Anterior cingulate cortex (tissue), 58 donors: ENCODE data around the gene TRMT11.
A peak's percentile ranks its signal among the peaks of the same experiment; 100 is the strongest.
"Not testable (repeated sequence)": the region's sequence is repeated elsewhere in the genome, so short reads cannot be mapped to it uniquely, and the experiment has no call there.

Experiments used
- DNase-seq, 58 donors: peaks; one replicate each; lab custom pipeline; 2025; lab: John Stamatoyannopoulos, UW

The TRMT11 gene

DNA sequence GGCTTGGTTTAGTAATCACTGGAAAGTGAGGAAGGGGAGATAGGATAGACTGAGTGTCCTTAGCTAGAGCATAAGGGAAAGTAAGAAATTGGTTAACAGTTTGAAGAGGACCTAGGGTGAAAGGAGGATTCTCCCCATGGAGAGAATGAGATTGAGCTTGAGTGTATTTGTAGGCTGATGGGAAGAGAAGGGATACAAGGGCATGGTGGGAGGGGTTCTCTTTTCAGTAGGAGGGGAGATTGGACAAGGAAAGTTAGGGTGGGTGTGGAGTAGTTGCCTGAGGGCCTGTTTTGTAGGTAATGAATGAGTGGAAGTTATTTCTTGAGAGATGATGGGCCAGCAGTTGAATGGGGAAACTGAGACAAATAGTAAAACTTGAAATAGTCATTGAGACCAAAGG lies 1.9 kb downstream of the TRMT11 start:
- DNase-seq = no peak

DNA sequence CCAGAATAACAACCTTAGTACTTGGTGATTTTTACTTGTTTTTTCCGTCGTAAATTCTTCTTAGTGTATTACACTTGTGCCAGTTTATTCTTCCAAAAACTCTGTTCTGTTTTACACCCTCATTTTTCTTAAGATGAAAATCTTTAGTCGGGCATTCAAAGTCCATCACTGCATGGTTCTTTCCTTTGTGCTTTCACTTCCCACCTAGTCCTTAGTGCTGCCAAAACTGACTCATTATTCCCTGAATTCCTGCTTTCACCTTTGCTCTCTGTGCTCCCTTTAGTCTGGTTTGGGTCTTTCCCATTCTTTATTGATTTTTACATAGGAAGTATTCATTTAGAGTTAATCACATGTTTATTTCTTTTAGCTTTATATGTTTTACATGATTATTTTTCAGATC lies 3.3 kb downstream of the TRMT11 start:
- DNase-seq = no peak

DNA sequence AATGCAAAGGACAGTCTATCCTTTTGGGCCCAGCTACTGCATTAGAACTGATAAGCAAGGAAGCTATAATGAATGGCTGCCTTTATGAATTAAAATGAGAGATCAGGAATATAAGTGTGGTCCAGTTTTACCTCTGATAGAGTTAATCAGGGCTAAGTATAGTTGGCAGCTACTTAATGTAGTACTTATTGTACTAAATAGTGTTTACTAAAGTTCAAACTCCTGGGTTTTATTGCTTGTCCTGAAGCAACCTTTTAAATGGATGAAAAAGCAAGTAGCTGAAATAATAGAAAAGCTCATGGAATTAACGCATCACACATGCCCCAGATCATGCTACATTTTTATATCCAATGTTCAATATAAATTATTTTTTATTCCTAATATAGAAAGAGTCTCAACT lies 5.3 kb downstream of the TRMT11 start:
- no peak for DNase-seq

DNA sequence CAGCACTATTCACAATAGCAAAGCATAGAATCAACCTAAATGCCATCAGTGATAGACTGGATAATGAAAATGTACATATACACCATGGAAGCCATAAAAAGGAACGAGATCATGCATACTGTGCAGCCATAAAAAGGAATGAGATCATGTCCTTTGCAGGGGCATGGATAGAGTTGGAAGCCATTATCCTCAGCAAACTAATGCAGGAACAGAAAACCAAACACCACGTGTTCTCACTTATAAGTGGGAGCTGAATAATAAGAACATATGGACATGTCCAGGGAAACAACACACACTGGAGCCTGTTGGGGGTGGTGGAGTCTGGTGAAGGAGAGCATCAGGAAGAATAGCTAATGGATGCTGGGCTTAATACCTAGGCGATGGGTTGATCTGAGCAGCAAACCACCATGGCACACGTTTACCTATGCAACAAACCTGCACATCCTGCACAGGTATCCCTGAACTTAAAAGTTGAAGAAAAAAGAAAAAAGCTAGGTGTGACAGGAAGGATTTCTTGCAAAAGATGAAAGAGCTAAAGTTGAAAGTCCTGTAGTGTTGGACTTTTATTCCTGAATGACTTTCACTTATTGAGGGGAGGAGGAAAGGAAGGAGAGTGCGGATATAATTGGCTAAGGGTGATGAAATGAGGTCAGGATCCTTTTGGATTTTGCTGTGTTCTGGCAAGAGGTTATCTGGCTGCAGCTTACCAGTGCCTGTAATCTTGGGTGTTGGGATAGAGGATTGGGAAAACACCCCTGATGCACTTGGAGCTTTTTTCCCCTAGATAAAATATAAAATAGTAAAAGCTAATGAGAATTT lies 8.5 kb downstream of the TRMT11 start:
- peak in 1 of 58 donors; percentile 6 for DNase-seq

DNA sequence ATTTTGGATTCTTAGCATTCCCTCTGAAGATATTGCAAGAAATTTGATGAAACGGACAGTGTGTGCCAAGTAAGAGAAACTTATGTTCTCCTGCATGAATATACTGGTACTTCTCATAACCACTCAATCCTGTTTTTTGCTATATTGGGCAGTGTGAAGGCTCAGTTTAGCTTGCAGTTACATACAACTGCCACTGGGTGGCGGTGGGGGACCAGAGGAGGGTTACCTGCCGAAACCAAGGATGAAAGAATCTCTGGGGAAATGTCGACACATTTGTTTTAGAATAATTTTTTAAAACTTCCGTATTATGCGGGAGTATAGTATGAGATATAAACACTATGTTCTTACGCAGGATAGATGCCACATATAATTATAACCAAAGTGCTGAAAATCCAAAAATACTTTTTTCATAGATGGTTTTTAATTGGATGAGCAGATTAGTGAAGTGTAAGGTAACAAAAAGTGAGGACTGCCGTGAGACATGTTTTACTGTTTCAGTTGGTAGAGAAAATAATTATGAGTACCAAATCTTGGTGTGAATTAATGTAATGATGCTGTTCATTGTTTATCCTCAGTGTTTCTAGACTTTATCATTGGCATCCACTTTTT lies 9.7 kb downstream of the TRMT11 start:
- peak in 48 of 58 donors; percentile 1 to 67 (median 32) for DNase-seq

DNA sequence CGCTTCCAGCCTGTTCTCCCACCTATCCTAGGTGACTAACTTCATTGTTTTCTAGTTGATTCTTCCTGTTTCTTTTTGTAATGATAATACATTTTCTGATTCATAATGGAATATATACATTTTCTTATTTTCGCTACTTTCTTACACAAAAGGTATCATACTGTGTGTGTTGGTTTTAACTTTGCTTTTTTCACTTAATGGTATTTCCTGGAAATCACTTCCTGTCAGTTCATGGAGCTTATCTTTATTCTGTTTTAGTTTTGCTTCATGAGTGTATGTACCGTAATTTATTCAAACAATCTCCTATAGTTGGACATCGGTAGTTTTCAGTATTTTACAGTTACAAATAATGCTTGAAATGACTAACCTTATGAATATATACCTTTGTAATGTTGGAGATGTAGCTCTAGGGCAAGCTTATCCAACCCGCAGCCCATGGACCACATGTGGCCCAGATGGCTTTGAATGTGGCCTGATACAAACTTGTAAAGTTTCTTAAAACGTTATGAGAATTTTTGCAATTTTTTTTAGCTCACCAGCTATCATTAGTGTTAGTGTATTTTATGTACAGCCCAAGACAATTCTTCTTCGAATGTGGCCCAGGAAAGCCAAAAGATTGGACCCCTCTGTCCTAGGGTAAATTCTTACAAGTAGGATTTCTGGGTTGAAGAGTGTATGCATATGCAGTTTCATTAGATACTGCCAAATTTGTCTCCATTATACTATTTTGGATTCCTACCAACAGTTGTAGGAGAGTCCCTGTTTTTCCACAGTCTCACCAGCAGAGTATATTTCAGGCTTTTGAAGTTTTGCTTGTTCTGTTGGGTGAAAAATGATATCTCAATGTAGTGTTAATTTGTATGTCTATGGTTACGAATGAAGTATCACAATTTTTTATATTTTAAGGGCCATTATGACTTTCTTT lies 16.7 kb downstream of the TRMT11 start:
- no peak for DNase-seq

DNA sequence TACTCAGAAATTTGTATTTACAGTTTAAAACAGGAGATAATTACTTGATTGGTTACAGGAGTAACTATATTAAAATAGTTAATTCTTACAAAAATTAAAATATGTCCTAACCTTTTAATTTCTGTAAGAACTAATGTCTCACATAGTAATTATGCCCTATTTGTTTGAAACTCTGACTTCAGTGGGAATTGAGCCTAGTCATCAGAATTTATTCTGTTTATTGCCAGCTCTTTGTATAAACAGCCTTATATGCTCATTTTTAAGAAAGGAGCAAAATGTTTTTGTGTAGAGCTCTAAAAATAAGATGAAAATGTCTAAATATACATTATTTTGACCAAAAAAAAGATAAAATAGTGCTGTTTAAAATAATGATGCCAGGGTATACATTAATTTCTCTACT lies 21.5 kb downstream of the TRMT11 start:
- DNase-seq = no peak

DNA sequence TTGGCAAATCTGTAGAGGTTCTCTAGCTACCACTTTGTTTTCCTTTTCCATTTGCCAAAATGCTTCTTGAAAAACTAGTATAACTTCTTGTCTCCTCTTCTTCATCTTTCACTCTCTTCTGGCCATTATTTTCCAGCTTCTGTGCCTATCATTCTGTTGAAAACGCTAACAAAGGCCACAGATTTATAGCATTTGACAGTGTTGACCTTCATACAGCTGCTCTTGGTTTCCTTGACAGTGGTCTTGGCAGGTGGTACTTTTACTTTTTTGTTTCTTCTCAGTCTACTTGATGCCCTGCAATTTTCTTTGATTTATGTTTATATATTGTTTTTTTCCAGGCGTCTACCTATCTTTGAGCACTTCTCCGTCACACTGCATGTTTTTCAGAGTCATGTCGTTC lies 23.7 kb downstream of the TRMT11 start:
- no peak for DNase-seq

DNA sequence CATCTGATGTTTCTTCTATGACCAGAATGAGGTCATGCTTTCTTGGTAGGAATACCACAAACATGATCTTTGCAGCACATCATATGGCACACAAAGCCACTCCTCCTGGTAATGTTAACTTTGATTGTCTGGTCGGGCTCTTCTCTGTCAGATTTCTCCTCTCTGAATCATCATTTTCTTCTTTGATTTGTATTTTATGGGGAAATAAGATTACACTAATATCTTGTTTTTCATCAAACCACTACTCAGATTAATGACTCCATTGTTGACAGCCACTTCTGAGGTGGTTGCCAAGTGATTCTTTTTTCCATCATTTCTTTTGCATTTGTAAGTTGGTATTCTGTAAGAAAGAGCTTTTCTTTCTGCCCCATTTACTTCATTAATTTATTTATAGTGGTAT lies 29.5 kb downstream of the TRMT11 start:
- DNase-seq = no peak

DNA sequence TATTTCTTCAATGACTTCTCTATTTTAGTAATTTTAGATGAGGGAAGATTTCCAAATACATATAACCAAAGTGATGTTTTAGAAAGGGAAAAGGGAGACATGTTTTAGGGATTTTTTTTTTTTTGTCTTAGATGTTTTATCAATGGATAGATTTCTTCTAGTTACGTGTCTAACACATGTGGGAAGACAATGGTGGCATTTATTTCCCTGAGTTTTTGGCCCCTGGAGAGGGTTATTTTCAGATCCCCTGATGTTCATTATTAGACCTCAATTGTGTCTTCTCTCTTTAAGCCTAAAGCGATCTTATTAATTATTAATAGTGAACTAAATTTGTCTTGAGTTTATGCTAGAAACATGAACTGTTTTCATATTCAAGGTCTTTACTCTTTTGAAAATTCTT lies 30.3 kb downstream of the TRMT11 start:
- no peak for DNase-seq

DNA sequence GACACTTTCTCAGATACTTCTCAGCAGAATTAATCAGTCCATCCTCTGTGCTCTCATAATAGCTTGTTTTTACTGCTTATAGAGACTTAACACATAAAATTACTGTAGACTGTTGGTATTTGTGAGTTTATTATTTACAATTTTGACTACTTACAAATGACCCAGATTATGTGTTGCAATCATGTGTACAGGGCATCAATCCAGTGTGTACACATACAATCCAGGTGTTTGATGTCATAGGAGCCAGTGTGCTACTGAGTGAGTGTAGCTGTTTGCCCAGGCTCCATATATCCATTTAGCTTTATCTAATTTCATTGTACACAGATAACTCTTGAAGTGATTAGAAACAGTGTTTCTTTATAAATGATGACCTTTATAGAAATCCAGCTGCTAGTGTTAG lies 31.3 kb downstream of the TRMT11 start:
- no peak for DNase-seq

DNA sequence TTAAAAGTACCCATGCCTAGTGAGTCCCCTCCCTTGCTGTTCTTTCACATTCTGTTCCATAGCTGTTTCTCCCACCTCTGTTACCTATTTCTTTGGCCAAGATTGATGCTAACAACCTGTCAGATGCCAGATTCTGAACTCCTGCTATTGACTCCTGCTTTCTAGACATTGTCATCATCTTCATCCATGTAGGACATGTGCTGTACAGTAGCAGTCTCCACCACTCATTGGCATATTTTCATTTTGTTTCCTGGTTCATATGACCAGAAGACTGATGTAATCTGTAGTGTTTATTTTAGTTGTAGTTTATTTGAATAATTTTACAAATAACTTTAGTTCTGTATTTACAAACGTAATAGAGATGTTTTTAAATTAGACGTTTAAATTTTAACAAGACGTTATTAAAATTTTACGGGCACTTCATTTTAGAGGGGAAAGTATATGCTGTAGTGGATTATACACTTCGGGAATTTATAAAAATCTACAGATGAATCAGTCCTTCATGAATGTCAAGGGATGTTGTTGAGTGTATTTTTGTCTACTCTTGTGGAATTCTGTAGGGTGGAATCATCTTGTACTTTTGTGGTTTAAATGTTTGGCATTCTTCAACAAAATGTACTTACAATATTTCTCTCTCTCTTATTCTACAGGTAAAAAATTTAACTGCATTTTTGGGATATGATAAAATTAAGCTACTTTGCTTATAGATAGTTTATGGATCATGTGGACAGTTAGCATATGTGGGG lies 34.1 kb downstream of the TRMT11 start:
- DNase-seq = no peak

DNA sequence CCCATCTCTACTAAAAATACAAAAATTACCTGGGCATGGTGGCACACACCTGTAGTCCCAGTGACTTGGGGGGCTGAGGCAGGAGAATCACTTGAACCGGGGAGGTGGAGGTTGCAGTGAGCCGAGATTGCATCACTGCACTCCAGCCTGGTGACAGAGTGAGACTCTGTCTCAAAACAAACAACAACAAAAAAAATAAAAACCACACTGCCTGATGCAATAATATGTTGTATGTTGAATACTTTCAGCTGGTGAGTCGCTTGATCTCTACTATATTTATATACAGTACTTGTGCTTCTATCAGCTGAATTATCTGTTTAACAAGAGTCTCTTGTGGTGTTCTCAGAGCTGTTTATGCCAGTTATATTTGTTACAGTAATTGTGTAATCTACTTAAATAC lies 37.1 kb downstream of the TRMT11 start:
- not testable (repeated sequence) for DNase-seq

DNA sequence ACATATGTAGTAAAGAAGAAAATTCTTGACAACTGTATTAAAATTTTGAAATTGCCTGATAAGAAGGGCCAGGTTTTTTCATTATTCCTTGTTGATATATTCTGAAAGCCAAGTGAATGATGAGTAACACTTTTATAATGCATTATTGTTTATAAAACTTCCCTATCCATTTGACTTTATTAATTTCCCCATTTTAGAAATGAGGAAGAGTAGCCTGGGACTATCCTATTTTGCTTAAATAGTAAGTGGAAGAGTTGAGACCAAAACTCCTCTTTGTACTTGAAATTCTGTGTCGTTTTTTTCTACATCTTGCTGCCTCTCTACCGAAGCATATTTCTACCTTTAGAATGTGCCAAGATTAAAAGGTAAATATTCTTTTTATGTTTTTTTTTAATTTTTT lies 39.7 kb downstream of the TRMT11 start:
- DNase-seq = no peak

DNA sequence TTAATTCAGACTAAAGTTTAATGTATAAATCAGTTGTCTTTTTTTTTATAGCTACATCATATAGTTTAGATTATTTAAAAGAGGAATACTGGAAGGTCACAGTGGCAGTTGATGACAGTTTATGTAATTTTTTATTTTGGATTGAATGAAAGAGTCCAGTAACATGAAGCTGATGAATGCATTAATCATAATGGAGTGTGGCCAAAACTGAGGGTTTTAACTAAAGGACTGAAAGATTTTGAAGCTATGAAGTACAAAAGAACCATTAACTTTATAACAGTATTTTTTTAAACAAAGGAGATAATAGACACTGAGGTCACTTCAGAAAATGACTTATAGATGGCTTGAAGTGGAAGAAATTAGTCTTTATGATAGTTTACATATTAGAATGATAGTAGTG lies 41.3 kb downstream of the TRMT11 start:
- no peak for DNase-seq

DNA sequence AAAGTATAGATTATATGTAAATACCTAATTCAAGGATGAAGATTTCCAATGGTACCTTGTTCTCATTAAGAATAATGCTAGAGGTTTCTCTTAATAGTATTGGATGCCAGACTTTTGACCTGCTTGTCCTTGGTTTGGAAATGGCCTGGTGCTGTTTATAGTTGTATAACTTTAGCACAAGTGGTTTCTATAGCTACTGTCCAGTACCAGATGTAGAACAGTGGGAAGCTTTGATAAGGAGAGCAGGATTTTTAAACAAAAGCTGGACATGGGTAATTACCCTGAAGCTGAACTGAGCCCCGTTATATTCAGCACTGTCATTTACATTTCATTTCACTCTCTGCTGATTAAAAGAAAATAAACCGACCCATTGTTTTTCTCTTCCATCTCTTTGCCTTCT lies 43.7 kb downstream of the TRMT11 start:
- DNase-seq = no peak

DNA sequence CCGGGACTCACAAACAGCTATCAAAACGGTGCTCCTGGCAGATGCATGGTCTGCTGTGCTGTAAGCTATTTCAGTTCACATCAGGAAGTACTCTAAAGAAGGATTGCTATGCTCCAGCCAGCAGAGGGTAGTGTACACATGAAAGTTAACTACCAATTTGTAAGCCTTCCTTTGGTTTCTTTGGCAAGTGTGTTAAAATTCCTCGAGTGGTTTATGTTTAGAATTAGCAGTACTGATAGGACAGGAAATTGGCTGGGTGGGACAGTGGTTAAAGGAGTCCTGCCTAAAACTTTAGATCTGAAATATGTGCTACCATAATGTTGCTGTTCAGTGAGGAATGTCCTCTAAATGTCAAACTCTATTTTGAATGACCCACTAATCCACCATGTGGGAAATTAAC lies 47.4 kb downstream of the TRMT11 start:
- DNase-seq = peak in 23 of 58 donors; percentile 1 to 49 (median 9)

DNA sequence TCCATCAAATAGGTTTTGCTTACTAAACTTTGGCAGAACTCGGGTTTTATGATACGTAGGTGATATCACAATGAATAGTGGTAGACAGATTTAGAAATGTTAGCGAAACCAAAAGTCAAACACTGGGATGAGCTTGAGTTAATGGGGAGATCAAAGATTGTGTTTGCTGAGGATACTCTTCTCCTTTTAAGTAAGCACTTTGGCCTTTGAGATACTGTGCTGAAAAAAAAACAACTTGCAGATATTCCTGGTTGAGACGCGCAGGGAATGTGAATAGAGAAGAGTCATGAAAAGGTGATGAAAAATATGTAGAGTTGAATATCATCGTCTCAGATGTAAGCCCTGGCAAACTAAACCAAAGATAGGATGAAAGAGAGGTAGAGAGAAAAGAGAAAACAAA lies 48.3 kb downstream of the TRMT11 start:
- DNase-seq = no peak

DNA sequence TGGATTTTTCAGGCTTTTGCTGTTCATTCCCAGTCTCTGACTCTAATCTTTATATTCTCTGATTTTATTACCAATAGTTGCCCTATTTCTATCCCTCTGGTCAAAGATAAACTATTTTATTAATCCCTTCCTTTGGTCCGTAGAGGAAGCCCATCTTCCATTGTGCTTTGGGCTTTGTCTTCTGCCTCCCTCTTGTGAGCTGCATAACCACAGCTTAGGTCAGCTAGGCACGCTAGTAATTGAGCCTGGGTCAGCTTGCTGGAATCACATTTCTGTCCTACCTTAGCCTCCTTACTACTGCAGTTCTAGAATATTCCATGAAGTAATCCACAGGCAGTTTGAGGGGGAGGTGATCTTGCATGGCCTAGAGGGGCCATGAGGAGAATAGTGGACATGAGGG lies 49.4 kb downstream of the TRMT11 start:
- DNase-seq = no peak

DNA sequence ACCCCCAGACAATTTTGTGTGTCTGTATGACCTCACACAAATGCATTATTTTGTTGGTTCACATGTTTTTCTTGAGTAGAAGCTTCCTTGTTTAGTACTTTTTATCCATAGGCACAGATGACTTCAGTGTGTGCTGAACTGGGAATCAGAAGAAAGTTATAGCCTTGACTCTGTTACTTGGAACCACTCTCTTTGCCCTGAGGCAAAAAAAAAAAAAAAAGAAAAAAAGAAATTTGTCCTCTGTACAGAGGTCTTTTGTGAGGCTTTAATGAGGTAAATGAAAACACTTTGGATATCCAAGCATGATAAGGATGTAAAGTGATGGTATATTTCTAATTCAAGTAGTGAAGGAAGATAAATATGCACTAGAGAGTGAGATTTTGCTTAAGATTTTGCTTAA lies 51.9 kb downstream of the TRMT11 start:
- no peak for DNase-seq

DNA sequence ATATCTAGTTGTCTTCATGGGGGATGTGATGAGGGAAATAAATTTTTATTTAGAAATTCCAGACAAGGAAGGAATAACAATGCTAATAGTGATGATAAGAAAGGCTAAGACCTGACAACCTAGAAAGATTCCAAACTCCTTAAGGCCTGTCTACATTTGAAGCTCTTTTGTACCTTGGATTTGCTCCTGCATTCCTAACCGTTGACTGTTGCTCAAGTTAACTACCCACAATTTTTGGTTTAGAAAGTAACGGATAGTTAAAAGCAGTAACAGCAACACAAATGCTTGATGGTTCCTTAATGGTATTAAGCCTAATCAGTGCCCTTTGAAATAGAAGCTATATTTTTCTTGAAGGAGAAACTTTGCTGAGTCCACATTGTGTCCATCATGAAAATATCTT lies 52.9 kb downstream of the TRMT11 start:
- no peak for DNase-seq
